ENCODE data around the gene ABL1.

ABL1 gene

DNA sequence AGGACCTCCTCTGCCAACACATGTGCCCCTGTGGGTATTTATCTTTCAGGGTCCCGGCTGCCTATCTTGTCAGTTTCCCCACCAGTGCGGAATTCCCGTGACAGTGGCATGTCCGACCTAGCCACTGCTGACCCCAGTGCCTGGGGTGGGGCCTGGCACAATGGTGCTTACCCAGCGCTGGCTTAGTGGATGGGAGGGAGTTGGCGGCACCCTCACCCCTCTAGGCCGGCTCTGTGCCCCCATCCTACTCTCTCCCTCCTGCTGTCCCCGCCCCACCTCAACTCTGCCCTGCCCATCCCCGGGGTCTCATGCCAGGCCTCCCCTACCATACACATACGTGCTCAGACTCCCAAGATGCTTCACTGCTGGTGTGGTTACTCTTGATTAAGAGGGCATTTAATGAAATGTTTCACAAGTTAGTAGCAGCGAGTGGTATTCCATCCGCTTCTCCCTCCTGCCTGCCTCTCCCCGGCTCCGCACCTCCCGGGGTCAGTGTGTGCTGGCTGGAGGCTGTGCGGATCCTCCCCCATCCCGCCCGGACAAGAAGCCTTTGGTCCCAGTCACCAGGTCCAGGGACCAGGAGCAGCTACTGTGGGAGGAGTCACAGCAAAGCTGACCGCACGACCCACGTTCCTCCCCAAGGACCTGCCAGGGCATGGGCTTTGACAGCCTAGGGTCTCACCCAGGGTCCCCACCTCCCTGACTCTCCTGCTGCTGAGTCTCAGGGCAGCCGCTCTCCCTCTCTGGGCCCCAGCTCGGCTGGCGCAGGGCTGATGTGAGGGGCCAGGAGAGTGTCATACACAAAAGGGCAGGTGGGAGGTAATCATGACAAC, 71.1 kb downstream of the ABL1 start:
- H3K9me2 ChIP-seq (replicated peaks; ENCODE audit: insufficient read depth, low read length) = no peaks in the 10 kb centered on the region
- no peaks in the 10 kb centered on the region for H3F3A ChIP-seq (ENCODE audit: insufficient read depth)
- no peaks in the 10 kb centered on the region for H3K79me2 ChIP-seq (ENCODE audit: insufficient read depth, low read length)
- no peaks in the 10 kb centered on the region for H4K20me1 ChIP-seq (ENCODE audit: low read depth, low read length)
- H3K4me3 ChIP-seq (ENCODE audit: insufficient read depth, low read length, poor library complexity, severe bottlenecking) = no peak overlapping the region
- no peaks in the 10 kb centered on the region for H3K36me3 ChIP-seq (ENCODE audit: low read length)
- no peak overlapping the region for H2AFZ ChIP-seq (ENCODE audit: low read depth, low read length, severe bottlenecking)
- H3K9ac ChIP-seq (ENCODE audit: low read length) = no peak overlapping the region
- TF ChIP-seq, protein P1, sequence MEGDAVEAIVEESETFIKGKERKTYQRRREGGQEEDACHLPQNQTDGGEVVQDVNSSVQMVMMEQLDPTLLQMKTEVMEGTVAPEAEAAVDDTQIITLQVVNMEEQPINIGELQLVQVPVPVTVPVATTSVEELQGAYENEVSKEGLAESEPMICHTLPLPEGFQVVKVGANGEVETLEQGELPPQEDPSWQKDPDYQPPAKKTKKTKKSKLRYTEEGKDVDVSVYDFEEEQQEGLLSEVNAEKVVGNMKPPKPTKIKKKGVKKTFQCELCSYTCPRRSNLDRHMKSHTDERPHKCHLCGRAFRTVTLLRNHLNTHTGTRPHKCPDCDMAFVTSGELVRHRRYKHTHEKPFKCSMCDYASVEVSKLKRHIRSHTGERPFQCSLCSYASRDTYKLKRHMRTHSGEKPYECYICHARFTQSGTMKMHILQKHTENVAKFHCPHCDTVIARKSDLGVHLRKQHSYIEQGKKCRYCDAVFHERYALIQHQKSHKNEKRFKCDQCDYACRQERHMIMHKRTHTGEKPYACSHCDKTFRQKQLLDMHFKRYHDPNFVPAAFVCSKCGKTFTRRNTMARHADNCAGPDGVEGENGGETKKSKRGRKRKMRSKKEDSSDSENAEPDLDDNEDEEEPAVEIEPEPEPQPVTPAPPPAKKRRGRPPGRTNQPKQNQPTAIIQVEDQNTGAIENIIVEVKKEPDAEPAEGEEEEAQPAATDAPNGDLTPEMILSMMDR (IDR thresholded peaks at IDR 0.05; ENCODE audit: insufficient read depth, low read length, poor library complexity, severe bottlenecking) = no peak
- no peak for TF ChIP-seq EZH2phosphoT487 (conservative IDR thresholded peaks at IDR 0.05; ENCODE audit: low read length)
- H3K9me3 ChIP-seq (ENCODE audit: insufficient read depth, low read length) = no peaks in the 10 kb centered on the region
- no peaks in the 10 kb centered on the region for H3K27me3 ChIP-seq (ENCODE audit: low read length)
- no peak overlapping the region for H3K4me2 ChIP-seq (ENCODE audit: low read depth, low read length, poor library complexity, severe bottlenecking)
- H3K27ac ChIP-seq (ENCODE audit: low read depth, low read length) = no peak overlapping the region

DNA sequence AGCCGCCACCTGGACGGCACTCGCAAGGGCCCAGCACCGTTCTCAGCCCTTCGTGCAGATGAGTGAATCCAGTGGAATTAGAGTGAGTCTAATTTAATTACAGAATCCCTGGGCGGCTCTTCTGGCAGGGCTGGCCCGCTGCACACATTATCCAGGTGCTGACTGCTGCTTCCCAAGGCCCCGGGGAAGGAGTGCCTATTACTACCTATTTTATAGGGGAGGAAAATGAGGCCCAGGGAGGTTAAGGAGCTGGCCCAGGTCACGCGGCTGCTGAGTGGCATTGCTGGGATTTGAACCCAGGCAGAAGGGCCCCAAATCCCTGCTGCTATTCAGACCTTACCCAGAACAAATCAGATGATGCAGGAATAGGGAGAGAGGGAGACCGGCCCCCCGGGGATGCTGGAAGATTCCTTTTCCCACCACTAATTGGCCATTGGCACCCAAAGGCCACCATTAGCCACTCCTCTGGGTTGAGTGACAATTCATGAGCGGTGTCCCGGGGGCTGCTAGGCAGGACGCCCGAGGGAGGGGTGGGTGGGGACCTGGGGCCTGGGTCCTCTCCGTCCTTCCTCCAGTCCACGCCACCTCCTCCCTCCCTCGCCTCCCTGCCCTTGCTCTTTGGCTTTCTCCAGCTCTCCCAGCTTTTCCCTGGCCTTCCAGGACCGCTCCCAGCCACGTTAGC, 71.8 kb downstream of the ABL1 start:
- Histone ChIP-seq H3K27me3 (ENCODE audit: low read length) (no peaks in the 10 kb centered on the region), H3K4me2 (ENCODE audit: low read depth, low read length, poor library complexity, severe bottlenecking) (no peak overlapping the region), H3K79me2 (ENCODE audit: insufficient read depth, low read length) (no peaks in the 10 kb centered on the region), H3K9me3 (ENCODE audit: insufficient read depth, low read length) (no peaks in the 10 kb centered on the region), H4K20me1 (ENCODE audit: low read depth, low read length) (no peaks in the 10 kb centered on the region), H2AFZ (ENCODE audit: low read depth, low read length, severe bottlenecking) (no peak overlapping the region), H3K36me3 (ENCODE audit: low read length) (no peaks in the 10 kb centered on the region), H3K27ac (ENCODE audit: low read depth, low read length) (no peak overlapping the region), H3K4me3 (ENCODE audit: insufficient read depth, low read length, poor library complexity, severe bottlenecking) (no peak overlapping the region), H3K9me2 (replicated peaks; ENCODE audit: insufficient read depth, low read length) (no peaks in the 10 kb centered on the region), H3K9ac (ENCODE audit: low read length) (no peak overlapping the region), H3F3A (ENCODE audit: insufficient read depth) (no peaks in the 10 kb centered on the region)
- TF ChIP-seq, protein P1 (IDR thresholded peaks at IDR 0.05; ENCODE audit: insufficient read depth, low read length, poor library complexity, severe bottlenecking) = no peak
- TF ChIP-seq EZH2phosphoT487 (conservative IDR thresholded peaks at IDR 0.05; ENCODE audit: low read length) = no peak

DNA sequence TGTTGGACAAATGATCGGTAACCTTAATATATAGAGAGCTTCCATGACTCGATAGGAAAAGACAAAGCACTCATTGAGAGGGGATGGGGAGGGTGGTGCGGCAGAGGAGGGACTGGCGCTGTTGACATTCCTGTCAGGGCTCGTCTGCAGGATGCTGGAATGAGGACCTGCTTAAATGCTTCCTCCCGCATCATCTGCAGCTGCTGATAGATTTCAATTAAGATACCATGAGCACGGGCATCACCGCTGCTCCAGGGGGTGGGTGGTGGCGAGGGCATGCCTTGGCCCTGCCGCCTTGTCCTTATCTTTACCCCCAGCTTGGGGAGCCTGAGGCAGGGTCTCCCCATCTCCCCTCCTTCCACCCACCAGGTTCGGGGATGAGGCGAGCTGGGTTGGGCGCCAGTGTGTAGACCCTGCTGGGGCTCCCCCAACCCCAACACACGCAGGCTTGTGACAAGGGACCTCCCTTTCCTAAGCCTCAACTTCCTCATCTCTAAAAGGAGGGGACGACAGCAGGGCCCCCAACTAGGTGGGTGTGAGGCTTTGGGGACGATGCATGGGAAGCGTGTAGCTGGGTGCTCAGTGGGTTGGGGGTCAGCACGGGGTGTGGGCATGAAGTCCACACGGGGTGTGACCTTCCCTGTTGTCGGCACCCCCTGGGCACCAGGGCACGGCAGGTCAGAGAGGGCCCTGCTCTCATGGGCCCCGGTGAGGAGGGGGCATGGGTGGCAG, 73.3 kb downstream of the ABL1 start:
- Histone ChIP-seq H4K20me1 (ENCODE audit: low read depth, low read length) (no peaks in the 10 kb centered on the region), H3K4me3 (ENCODE audit: insufficient read depth, low read length, poor library complexity, severe bottlenecking) (no peak overlapping the region), H3K27me3 (ENCODE audit: low read length) (no peaks in the 10 kb centered on the region), H3K79me2 (ENCODE audit: insufficient read depth, low read length) (no peaks in the 10 kb centered on the region), H3K27ac (ENCODE audit: low read depth, low read length) (no peak overlapping the region), H3K36me3 (ENCODE audit: low read length) (no peaks in the 10 kb centered on the region), H3K9me2 (replicated peaks; ENCODE audit: insufficient read depth, low read length) (no peaks in the 10 kb centered on the region), H2AFZ (ENCODE audit: low read depth, low read length, severe bottlenecking) (no peak overlapping the region), H3K9me3 (ENCODE audit: insufficient read depth, low read length) (no peaks in the 10 kb centered on the region), H3K9ac (ENCODE audit: low read length) (no peak overlapping the region), H3F3A (ENCODE audit: insufficient read depth) (no peaks in the 10 kb centered on the region), H3K4me2 (ENCODE audit: low read depth, low read length, poor library complexity, severe bottlenecking) (no peak overlapping the region)
- TF ChIP-seq, protein P1 (IDR thresholded peaks at IDR 0.05; ENCODE audit: insufficient read depth, low read length, poor library complexity, severe bottlenecking) = no peak
- no peak for TF ChIP-seq EZH2phosphoT487 (conservative IDR thresholded peaks at IDR 0.05; ENCODE audit: low read length)

Data from SU-DHL-6 (cell line).